ENCODE data around the gene TRIM3.

DNA sequence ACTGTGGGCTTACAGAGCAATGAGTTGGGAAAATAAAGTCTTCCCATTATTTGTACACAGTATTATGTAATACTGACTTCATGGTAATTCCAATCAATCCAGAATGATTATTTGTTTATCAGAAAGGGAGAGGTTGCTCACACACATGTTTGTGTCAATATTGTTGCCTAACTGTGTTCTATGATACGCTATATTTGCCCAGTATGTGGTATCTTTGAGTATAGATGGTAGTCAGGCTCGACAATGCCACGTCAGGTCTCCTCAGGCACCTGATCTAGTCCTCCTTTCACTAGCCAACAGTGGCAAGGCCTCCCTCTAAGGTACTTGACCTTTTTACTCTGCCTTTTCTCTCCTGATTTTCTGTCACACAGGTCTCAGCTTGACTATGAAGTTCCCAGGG is 28.6 kb upstream of the TRIM3 start:
- TF ChIP-seq FOXM1 (IDR thresholded peaks at IDR 0.05; ENCODE audit: borderline replicate concordance), result no peak
- TF ChIP-seq BHLHE40 (IDR thresholded peaks at IDR 0.05; ENCODE audit: borderline replicate concordance), result no peak
- TF ChIP-seq FOXA1 (IDR thresholded peaks at IDR 0.05), result no peak

Measured in HEK293T (cell line).